HG02571 (cell line): ENCODE results near the gene B4GALNT4.
"Not testable (repeated sequence)": the region's sequence is repeated elsewhere in the genome, so short reads cannot be mapped to it uniquely, and the experiment has no call there.

Source experiments
- ATAC-seq: cut with Tn5 transposase; IDR thresholded peaks from one replicate; pipeline ENCODE4 v1.9.1; 2021; ENCODE audit warnings: mild to moderate bottlenecking, moderate library complexity; ENCODE audit not compliant: unreplicated experiment

Gene B4GALNT4, protein sequence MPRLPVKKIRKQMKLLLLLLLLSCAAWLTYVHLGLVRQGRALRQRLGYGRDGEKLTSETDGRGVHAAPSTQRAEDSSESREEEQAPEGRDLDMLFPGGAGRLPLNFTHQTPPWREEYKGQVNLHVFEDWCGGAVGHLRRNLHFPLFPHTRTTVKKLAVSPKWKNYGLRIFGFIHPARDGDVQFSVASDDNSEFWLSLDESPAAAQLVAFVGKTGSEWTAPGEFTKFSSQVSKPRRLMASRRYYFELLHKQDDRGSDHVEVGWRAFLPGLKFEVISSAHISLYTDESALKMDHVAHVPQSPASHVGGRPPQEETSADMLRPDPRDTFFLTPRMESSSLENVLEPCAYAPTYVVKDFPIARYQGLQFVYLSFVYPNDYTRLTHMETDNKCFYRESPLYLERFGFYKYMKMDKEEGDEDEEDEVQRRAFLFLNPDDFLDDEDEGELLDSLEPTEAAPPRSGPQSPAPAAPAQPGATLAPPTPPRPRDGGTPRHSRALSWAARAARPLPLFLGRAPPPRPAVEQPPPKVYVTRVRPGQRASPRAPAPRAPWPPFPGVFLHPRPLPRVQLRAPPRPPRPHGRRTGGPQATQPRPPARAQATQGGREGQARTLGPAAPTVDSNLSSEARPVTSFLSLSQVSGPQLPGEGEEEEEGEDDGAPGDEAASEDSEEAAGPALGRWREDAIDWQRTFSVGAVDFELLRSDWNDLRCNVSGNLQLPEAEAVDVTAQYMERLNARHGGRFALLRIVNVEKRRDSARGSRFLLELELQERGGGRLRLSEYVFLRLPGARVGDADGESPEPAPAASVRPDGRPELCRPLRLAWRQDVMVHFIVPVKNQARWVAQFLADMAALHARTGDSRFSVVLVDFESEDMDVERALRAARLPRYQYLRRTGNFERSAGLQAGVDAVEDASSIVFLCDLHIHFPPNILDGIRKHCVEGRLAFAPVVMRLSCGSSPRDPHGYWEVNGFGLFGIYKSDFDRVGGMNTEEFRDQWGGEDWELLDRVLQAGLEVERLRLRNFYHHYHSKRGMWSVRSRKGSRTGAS

DNA sequence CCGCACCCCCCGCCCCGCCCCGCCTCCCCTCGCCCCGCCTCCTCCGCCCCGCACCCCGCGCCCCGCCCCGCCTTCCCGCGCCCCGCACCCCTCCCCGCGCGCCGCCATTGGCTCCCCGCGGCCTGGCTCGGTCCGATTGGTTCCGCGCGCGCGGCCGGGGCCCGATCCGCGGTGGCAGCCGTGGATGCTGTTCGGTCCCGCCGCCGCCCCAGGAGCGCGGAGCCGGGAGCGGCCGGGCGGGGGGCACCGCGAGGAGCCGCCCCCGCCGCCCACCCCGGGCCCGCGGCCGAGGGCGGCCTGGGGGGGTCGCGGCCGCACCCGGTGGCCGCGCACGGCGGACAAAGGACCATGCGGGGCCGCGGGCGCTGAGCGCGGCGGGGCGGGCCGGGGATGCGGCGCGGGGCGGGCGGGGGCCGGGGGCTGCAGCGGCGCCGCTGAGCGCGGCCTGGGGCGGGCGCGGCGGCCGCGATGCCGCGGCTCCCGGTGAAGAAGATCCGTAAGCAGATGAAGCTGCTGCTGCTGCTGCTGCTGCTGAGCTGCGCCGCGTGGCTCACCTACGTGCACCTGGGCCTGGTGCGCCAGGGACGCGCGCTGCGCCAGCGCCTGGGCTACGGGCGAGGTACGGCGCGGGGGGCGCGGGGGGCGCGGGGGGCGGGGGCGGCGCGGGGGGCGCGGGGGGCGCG lies at the start of gene B4GALNT4:
Gene B4GALNT4, plus strand, starts transcription at position 164 of the 683 bp plus-strand sequence. Its CDS starts 305 bp downstream, at position 469.
- ATAC-seq = no peak

DNA sequence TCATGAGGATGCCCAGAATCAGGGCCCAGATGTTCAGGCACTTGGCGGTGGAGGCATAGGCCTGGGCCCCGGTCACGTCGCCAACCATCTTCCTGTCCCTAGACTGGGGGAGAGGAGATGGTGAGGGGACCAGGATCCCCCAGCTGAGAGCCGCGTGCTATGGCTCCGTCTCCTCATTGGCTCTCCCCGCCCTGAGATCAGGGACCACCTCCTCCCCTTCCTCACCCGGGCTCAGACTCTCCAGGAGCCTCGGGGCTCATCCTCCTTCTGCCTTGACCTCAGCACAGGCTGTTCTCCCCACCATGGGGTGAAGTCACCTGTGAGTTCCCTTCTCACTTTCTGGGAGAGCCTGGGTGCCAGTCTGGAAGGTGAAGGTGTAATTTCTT lies 49.4 kb upstream of the B4GALNT4 start:
- ATAC-seq = not testable (repeated sequence)

DNA sequence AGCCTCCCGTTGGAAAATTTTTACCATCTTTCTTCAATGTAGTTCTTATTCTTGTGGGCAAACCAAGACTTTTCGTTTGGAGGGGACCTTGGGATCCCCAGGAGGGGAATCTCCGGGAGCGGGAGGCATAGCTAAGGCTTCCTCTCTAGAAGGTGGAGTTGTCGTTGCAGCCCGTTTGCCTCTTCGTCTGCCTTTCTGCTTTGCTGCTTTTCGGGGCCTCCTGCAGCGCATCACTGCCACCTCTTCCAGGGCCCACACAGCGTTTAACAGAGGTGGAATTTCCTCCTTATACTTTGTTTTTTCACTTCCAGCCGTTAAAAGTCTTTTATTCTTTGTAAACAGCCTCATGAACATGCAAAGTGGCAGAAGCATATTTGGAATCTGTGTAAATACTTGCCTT lies 45.1 kb upstream of the B4GALNT4 start:
- ATAC-seq = no peak

DNA sequence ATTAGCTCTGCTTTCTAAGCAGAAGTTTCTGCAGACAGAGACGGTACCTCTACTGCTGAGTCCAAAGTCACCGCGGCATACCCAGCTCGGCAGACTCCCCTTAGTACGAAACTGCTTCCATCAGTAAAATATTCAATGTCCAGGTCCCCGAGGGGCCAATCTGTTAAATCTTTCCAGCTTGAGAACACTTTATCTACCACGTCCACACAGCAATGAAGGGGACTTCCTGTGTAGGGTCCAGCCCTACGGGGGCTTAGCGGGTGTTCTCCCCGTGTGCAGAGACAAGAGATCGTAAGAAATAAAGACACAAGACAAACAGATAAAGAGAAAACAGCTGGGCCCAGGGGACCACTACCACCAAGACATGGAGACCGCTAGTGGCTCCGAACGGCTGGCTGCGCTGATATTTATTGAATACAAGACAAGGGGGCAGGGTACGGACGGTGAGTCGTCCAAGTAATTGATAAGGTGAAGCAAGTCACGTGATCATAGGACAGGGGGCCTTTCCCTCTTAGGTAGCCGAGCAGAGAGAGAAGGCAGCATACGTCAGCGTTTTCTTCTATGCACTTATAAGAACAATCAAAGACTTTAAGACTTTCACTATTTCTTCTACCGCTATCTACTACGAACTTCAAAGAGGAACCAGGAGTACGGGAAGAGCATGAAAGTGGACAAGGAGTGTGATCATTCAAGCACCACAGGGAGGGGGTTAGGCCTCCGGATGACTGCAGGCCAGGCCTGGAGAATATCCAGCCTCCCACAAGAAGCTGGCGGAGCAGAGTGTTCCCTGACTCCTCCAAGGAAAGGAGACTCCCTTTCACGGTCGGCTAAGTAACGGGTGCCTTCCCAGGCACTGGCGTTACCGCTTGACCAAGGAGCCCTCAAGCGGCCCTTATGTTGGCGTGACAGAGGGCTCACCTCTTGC lies 44.4 kb upstream of the B4GALNT4 start:
- not testable (repeated sequence) for ATAC-seq

DNA sequence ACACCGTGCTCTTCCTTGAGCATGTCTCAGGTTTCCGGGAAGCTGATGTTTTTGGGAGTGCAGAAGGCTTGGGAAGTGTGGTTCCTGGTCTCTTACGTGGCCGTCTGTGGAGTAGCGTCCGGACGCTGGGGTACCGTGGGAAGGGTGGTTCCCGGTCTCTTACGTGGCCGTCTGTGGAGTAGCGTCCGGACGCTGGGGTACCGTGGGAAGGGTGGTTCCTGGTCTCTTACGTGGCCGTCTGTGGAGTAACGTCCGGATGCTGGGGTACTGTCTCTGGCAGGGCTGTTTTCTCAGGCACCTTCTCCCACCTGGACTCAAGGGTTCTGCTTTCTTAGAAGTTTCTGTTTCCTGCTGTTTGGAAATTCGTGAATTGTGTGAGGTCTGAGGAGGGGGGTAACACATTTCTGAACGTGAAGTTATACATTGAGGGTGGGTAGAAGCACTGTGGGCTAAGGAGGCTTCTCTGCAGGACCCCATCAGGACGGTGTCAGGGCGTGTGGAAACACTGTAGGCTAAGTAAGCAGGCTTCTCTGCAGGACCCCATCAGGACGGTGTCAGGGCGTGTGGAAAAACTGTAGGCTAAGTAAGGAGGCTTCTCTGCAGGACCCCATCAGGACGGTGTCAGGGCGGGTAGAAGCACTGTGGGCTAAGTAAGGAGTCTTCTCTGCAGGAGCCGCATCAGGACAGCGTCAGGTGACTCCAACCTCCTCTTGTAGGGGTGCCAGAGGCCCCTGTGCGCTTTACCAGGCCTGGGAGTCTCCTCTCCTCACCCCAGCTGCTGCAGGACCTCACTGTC lies 43.3 kb upstream of the B4GALNT4 start:
- ATAC-seq = no peak

DNA sequence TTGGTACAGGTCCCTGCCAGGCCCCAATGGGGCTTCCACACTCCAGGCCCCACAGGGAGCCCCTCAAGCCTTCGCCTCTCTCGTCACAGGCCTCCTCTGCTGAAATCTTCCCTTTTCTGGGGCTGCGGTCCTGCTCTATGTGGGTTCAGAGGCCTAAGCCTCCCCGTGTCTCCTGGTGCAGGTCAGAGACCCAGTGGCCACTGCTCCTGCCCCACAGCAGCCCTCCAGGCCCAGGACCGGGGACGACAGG lies 42.8 kb upstream of the B4GALNT4 start:
- ATAC-seq = no peak

DNA sequence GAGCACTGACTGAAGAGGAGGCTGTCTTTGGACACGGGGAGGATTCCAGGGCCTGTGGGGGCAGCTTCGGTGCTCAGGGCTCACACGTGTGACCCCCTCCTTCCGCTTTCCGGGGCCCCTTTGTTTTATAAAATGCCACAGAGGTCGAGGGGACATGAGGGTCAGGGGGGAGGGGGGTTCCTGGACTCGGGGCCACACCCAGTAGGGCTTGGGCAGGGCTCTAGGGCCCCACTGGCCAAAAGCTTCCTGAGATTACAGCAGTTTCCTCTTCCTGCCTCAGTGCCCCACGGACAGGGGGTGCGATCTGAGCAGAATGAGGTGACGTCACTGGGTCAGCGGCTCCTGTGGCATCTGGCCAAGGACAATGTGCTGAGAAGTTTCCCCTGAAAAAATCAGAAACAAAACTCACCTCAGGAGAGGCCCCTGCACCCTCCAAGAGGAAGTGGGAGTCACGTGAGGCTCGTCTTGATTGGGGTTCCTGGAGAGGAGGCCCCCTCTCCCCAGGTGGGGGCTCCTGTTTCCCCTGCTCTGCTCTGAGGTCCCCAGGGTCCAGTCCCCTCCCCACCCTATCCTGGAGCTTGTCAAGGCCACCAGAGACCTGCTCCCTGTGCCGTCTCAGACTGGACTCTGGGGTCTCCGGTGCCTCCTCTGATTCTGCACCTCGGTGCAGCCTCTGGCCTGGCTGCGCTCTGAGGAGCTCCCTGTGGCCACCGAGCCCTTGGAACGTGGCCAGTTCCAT lies 42.3 kb upstream of the B4GALNT4 start:
- ATAC-seq = peak; percentile 59

DNA sequence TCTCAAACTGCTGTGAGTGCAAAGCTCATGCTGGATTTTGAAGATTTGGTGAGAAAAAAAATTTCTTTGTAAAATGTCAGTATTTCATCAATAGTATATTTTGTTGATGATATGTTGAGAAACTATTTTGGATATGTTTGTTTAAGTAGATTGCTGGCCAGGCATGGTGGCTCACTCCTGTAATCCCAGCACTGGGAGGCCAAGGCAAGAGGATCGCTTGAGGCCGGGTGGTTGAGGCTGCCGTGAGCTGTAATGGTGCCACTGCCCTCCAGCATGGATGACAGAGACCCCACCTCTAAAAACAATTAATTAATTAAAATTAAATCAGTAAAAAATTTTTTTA lies 41.7 kb upstream of the B4GALNT4 start:
- no peak for ATAC-seq

DNA sequence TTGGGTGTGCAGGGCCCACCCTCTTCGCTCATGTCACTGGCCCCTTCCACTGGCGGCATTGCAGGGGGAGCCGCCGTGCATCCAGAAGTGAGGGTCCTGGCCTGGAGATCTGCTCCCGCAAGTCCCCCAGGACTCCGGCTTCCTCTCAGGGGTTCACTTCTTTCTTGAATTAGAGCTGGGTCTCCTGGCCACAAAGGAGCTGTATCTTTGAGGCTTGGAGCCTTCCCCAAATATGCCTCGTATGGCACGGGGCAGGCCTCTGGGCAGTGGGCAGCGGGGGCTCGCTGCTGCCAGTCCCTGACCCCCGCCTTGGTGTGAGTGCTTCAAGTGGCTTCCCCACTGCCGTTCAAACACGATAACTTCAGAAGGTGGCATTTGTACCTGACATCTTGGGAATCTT lies 41.3 kb upstream of the B4GALNT4 start:
- ATAC-seq = no peak

DNA sequence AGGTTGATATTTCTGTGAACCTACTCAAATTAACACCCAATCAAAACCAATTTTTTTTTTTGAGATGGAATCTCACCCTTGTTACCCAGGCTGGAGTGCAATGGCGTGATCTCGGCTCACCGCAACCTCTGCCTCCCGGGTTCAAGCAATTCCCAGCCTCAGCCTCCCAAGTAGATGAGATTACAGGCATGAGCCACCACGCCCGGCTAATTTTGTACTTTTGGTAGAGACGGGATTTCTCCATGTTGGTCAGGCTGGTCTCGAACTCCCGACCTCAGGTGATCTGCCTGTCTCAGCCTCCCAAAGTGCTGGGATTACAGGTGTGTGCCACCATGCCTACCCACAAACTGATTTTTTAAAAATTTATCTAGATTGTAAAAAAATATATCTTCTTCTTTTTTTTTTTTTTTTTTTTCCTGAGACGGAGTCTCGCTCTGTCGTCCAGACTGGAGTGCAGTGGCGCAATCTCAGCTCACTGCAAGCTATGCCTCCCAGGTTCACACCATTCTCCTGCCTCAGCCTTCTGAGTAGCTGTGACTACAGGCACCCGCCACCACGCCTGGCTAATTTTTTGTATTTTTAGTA lies 40.7 kb upstream of the B4GALNT4 start:
- not testable (repeated sequence) for ATAC-seq

DNA sequence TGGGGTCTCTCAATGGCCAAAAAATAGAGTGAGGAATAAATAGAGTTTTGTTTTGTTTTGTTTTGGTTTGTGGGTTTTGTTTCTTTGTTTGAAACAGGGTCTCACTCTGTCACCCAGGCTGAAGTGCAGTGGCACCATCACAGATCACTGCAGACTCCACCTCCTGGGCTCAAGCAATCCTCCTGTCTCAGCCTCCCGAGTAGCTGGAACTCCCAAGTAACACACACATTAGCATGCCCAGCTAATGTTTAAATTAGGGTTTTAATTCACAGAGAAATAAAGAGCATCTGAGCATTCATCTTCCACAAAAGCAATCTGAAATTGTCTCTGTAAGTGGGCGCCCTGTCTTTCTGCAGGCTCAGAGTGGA lies 39.4 kb upstream of the B4GALNT4 start:
- no peak for ATAC-seq

DNA sequence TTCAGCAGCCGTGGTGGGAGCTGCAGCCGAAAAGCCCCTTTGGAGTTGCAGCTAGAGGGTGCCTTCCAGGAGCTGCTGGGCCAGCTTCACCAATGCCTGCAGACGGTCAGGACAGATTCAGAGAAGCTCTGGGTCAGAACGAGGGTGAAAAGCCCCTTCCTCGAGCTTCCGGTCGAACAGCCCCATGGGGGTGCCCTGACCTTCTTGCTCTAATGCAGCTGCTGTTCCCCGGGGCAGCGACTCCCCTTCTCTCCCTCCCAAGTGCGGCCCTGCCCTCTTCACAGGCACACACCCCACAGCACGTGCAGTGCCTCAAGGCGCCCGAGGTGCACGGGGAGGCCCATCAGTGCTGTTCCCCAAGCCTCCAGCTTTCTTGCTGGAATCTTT lies 39.0 kb upstream of the B4GALNT4 start:
- ATAC-seq = no peak

DNA sequence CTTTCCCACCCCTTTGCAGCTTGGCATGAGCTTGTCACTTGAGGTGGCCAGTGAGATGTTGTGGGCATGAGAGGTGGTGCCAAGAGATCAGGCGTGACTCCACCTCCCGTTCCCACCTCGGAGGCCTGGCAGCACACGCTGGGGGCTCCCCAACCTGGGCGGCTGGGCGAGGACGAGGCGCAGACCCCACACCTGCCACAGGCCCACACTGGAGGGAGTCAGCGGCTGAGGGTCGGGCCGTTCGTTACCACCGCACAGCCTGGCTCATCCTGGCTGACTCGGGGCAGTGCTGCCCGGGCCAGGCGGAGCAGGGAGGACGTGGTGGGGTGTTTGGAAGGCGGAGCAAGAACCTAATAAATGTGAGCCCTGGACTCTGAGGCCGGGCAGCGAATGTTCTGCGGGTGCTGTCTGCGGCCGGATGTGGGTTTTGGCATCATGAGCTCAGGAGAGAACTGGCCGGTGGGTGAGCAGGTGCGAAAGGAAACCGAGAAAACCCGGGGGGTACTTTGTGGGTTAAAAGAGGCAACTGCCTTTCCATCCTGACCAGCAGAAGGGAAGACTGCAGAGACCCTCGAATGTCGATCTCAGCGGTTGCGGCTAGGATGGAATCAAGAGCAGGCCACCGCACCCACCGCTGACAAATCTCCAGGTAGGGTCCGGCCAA lies 38.5 kb upstream of the B4GALNT4 start:
- no peak for ATAC-seq

DNA sequence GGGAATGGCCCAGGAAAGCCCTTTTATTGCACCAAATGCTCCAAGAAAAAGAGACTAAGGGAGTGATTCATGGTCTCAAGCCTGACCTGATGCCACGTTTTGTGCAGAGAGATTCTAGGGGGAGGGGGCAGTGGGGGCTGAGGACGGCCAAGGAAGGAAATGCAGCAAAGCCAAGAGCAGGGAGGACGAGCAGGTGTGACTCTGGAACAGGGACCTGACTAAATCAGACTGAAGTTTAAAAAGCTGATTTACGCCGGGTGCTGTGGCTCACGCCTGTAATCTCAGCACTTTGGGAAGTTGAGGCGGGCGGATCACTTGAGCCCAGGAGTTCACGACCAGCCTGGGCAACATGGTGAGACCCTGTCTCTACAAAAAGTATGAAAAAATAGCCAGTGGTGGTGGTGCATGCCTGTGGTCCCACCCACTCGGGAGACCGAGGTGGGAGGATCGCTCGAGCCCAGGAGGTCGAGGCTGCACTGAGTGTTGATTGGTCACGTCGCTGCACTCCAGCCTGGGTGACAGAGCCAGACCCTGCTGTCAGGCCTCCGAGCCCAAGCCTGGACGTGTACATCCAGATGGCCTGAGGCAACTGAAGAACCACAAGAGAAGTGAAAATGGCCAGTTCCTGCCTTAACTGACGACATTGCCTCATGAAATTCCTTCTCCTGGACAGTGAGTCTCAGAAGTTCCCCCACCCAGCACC lies 37.8 kb upstream of the B4GALNT4 start:
- no peak for ATAC-seq

DNA sequence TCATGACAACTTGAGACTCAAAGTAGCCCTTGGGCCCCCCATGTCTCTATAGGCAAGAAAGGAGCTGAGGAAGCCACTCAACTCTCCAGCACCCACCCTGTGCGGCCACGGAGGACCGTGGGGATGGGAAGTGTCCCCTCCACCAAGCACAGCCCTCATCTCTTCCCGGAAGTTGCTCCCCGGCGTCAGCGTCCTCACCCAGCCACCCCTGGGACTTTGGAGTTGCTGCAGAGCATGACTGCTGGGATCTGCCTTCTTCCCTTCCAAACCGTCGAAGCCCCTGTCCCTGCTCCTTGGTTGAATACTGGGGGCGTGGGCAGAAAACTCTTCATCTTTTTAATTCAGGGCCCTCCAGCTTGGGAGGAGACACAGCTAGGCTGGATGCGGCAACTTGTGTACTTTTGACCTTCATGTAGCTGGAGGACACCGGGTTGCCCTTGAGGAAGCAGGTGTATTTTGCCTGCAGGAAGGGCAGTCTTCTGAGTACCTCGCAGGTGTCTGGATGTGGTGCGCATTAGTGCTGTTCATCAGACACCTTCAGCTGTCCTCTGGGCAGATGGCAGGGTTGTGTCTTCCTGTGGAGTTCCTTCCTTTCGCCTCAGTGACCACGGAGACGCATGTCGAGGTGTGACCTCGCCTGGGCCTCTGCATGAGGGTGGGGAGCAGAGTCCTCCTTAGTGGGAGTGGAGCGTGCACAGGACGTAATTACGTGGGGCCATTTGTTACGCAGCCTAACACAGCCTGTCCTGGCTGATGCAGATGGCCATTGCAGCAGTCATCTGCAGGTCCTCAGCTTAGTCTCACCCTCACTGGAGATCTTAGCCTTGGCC lies 36.4 kb upstream of the B4GALNT4 start:
- no peak for ATAC-seq

DNA sequence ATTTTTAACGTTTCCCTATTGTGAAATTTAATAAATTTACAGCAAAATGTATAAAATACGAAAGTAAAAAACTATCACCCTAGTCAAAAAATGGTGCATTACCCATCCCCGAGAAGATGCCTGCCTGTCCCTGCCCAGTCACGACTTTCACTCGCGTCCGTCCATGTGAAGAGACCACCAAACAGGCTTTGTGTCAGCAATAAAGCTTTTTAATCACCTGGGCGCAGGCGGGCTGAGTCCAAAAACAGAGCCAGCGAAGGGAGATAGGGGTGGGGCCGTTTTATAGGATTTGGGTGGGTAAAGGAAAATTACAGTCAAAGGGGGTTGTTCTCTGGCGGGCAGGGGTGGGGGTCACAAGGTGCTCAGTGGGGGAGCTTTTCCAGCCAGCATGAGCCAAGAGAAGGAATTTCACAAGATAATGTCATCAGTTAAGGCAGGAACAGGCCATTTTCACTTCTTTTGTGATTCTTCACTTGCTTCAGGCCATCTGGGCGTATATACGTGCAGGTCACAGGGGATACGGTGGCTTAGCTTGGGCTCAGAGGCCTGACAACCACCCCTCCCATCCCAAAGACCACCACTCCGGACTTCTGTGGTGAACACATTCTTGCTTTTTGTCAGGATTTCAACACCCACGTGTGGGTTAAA lies 35.6 kb upstream of the B4GALNT4 start:
- ATAC-seq = not testable (repeated sequence)
